Measurements from ENCODE around the gene HDAC9.

GRCh38 chr7:18901982-18902421, 406.5 kb downstream of the HDAC9 start:
- TF ChIP-seq, protein P1, sequence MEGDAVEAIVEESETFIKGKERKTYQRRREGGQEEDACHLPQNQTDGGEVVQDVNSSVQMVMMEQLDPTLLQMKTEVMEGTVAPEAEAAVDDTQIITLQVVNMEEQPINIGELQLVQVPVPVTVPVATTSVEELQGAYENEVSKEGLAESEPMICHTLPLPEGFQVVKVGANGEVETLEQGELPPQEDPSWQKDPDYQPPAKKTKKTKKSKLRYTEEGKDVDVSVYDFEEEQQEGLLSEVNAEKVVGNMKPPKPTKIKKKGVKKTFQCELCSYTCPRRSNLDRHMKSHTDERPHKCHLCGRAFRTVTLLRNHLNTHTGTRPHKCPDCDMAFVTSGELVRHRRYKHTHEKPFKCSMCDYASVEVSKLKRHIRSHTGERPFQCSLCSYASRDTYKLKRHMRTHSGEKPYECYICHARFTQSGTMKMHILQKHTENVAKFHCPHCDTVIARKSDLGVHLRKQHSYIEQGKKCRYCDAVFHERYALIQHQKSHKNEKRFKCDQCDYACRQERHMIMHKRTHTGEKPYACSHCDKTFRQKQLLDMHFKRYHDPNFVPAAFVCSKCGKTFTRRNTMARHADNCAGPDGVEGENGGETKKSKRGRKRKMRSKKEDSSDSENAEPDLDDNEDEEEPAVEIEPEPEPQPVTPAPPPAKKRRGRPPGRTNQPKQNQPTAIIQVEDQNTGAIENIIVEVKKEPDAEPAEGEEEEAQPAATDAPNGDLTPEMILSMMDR (conservative IDR thresholded peaks at IDR 0.05) = no peak
- no peak for TF ChIP-seq ZFX (IDR thresholded peaks at IDR 0.05)
